SK-N-SH treated with all-trans-retinoic acid at 6 μM for 48 hours (cell line): ENCODE results near the gene ZNF473.
"Not testable (repeated sequence)": the region's sequence is repeated elsewhere in the genome, so short reads cannot be mapped to it uniquely, and the experiment has no call there.

ENCODE experiments used
- ARNTL ChIP-seq: fragments of 450-650 bp; formaldehyde crosslinking; IDR thresholded peaks from 2 replicates; pipeline ENCODE4 v1.5.0; 2020; ENCODE audit warnings: low read depth, mild to moderate bottlenecking, moderate library complexity, borderline replicate concordance
- CREB5 ChIP-seq: fragments of 250-450 bp; sonication (Bioruptor Pico); IDR thresholded peaks from 2 replicates; pipeline ENCODE4 v1.5.1; 2020; ENCODE audit warnings: low read depth, mild to moderate bottlenecking, moderate library complexity
- ESRRG ChIP-seq: fragments of 250-450 bp; sonication (Bioruptor Pico); IDR thresholded peaks from 2 replicates; pipeline ENCODE4 v1.6.1; 2021; ENCODE audit warnings: mild to moderate bottlenecking
- GLIS3 ChIP-seq: fragments of 250-450 bp; sonication (Bioruptor Pico); IDR thresholded peaks from 2 replicates; pipeline ENCODE4 v1.5.0; 2020; ENCODE audit warnings: mild to moderate bottlenecking, moderate library complexity
- PATZ1 ChIP-seq: fragments of 250-450 bp; sonication (Bioruptor Pico); IDR thresholded peaks from 2 replicates; pipeline ENCODE4 v1.8.0; 2020; ENCODE audit warnings: mild to moderate bottlenecking, moderate library complexity, borderline replicate concordance
- POU6F1 ChIP-seq: fragments of 250-450 bp; sonication (Bioruptor Pico); IDR thresholded peaks from 2 replicates; pipeline ENCODE4 v1.8.0; 2021; ENCODE audit warnings: low read depth, mild to moderate bottlenecking, moderate library complexity, borderline replicate concordance
- TOX ChIP-seq: fragments of 250-450 bp; sonication (Bioruptor Pico); IDR thresholded peaks from 2 replicates; pipeline ENCODE4 v1.8.0; 2021; ENCODE audit warnings: mild to moderate bottlenecking, moderate library complexity, borderline replicate concordance
- TSHZ2 ChIP-seq: fragments of 250-450 bp; sonication (Bioruptor Pico); IDR thresholded peaks from 2 replicates; pipeline ENCODE4 v1.5.0; 2020; ENCODE audit warnings: mild to moderate bottlenecking, moderate library complexity
- ZC3H10 ChIP-seq: fragments of 250-450 bp; sonication (Bioruptor Pico); IDR thresholded peaks from 2 replicates; pipeline ENCODE4 v1.5.1; 2021; ENCODE audit warnings: mild to moderate bottlenecking, moderate library complexity
- ZFP30 ChIP-seq: fragments of 450-650 bp; formaldehyde crosslinking; IDR thresholded peaks from 2 replicates; pipeline ENCODE4 v1.5.0; 2022; ENCODE audit warnings: mild to moderate bottlenecking, moderate library complexity
- ZNF70 ChIP-seq: fragments of 450-650 bp; formaldehyde crosslinking; IDR thresholded peaks from 2 replicates; pipeline ENCODE4 v1.5.0; 2020; ENCODE audit warnings: mild to moderate bottlenecking, moderate library complexity
- ZNF8 ChIP-seq: fragments of 450-650 bp; formaldehyde crosslinking; IDR thresholded peaks from 2 replicates; pipeline ENCODE4 v1.5.0; 2020; ENCODE audit warnings: mild to moderate bottlenecking, moderate library complexity

- TF ChIP-seq ZNF70 (CRISPR knock-in tag); ESRRG; ZFP30 (CRISPR knock-in tag); TSHZ2 (CRISPR knock-in tag); TOX (CRISPR knock-in tag); POU6F1 (CRISPR knock-in tag); PATZ1 (CRISPR knock-in tag); GLIS3 (CRISPR knock-in tag); CREB5 (CRISPR knock-in tag); ZNF8; ARNTL (CRISPR knock-in tag); ZC3H10 (CRISPR knock-in tag): not testable (repeated sequence)
These were observed 66.8 kb downstream of the ZNF473 start for GRCh38 chr19:50092597-50092996.
